Gastroesophageal sphincter (tissue), 3 donors: ENCODE results near the gene CRYBB2.

ENCODE experiments used
- EP300 ChIP-seq: sonication (generic); formaldehyde crosslinking; IDR thresholded peaks from one replicate; pipeline ENCODE4 v1.6.1; 2017; ENCODE audit warnings: antibody characterized with exemption, mild to moderate bottlenecking
- POLR2A ChIP-seq, 2 donors: fragments of 450-650 bp; IDR thresholded peaks; one replicate each; pipeline ENCODE4 v1.6.1; 2017; ENCODE audit warnings: antibody characterized with exemption in 2 of 2, mild to moderate bottlenecking in 2 of 2, moderate library complexity in 1 of 2
- POLR2AphosphoS5 ChIP-seq: sonication (generic); formaldehyde crosslinking; IDR thresholded peaks from one replicate; pipeline ENCODE4 v1.6.1; 2017; ENCODE audit warnings: antibody characterized with exemption
- TF ChIP-seq, protein P1 (sequence below), 4 experiments: fragments of 200-600 bp in 2 of 4; fragments of 450-650 bp in 2 of 4; sonication (generic) in 1 of 4; IDR thresholded peaks; one replicate each; pipeline ENCODE4 v1.5.1; 2017 to 2019; ENCODE audit warnings: antibody characterized with exemption in 4 of 4, mild to moderate bottlenecking in 2 of 4, moderate library complexity in 2 of 4

DNA sequence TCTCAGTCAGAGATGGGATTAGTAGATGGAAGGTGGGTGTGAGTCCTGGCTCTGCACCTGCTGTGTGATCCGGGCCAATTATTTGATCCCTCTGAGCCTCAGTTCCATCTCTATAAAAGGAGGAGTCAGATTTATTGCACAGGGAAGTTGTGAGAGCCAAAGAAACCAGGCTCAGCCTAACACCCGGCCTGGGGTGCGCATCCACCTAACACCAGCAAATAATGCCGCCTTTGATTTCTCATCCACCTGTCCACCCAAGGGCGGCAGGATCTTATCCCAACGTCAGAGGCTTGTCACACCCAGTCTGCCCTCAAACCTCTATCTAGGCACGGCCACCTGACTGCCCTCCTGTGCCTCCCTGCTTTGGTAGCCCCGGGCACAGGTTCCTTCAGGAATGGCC is 2.4 kb downstream of the CRYBB2 start:
- TF ChIP-seq, protein P1, sequence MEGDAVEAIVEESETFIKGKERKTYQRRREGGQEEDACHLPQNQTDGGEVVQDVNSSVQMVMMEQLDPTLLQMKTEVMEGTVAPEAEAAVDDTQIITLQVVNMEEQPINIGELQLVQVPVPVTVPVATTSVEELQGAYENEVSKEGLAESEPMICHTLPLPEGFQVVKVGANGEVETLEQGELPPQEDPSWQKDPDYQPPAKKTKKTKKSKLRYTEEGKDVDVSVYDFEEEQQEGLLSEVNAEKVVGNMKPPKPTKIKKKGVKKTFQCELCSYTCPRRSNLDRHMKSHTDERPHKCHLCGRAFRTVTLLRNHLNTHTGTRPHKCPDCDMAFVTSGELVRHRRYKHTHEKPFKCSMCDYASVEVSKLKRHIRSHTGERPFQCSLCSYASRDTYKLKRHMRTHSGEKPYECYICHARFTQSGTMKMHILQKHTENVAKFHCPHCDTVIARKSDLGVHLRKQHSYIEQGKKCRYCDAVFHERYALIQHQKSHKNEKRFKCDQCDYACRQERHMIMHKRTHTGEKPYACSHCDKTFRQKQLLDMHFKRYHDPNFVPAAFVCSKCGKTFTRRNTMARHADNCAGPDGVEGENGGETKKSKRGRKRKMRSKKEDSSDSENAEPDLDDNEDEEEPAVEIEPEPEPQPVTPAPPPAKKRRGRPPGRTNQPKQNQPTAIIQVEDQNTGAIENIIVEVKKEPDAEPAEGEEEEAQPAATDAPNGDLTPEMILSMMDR (IDR thresholded peaks at IDR 0.05), result no peak
- no peak for TF ChIP-seq POLR2A (IDR thresholded peaks at IDR 0.05)
- TF ChIP-seq EP300, result no peak
- no peak for TF ChIP-seq POLR2AphosphoS5
